ENCODE results near the gene RASGRF2.

RASGRF2 gene

GRCh38 chr5:81213070-81213469 is 252.9 kb downstream of the RASGRF2 start:
- no peaks in the 10 kb centered on the region for H4K20me1 ChIP-seq (ENCODE audit: control insufficient read depth, insufficient read depth, low read depth, low read length)
- no peaks in the 10 kb centered on the region for H3K36me3 ChIP-seq (ENCODE audit: control insufficient read depth, low read length)
- no peaks in the 10 kb centered on the region for H3K27me3 ChIP-seq (ENCODE audit: control insufficient read depth, low read length)
- no peaks in the 10 kb centered on the region for H3K79me2 ChIP-seq (ENCODE audit: control insufficient read depth, low read length)
- peaks cover 19% of the 10 kb centered on the region for H3K4me1 ChIP-seq (ENCODE audit: control insufficient read depth, low read length)
- no peak overlapping the region for H3K4me2 ChIP-seq (ENCODE audit: low read length)
- no peaks in the 10 kb centered on the region for H3K9me2 ChIP-seq (replicated peaks; ENCODE audit: control insufficient read depth, low read length)
- H3F3A ChIP-seq (ENCODE audit: control insufficient read depth, insufficient read depth) = no peaks in the 10 kb centered on the region
- TF ChIP-seq EZH2phosphoT487 (IDR thresholded peaks at IDR 0.05; ENCODE audit: borderline replicate concordance, low read length) (no peak), CTCF (IDR thresholded peaks at IDR 0.05; ENCODE audit: low read depth, low read length, poor library complexity, severe bottlenecking) (no peak)
- no peak overlapping the region for H3K4me3 ChIP-seq (ENCODE audit: low read length)
- no peak overlapping the region for H3K27ac ChIP-seq (ENCODE audit: low read depth, low read length)
- no peaks in the 10 kb centered on the region for H3K9me3 ChIP-seq (ENCODE audit: control insufficient read depth, insufficient read depth, low read length)

GRCh38 chr5:81214848-81215247 is 254.7 kb downstream of the RASGRF2 start:
- Histone ChIP-seq H3K4me3 (ENCODE audit: low read length) (no peak overlapping the region), H3K27ac (ENCODE audit: low read depth, low read length) (no peak overlapping the region), H3K27me3 (ENCODE audit: control insufficient read depth, low read length) (no peaks in the 10 kb centered on the region), H3K9me3 (ENCODE audit: control insufficient read depth, insufficient read depth, low read length) (no peaks in the 10 kb centered on the region), H3K4me1 (ENCODE audit: control insufficient read depth, low read length) (peaks cover 19% of the 10 kb centered on the region), H3K36me3 (ENCODE audit: control insufficient read depth, low read length) (no peaks in the 10 kb centered on the region), H3K4me2 (ENCODE audit: low read length) (no peak overlapping the region), H4K20me1 (ENCODE audit: control insufficient read depth, insufficient read depth, low read depth, low read length) (no peaks in the 10 kb centered on the region), H3K79me2 (ENCODE audit: control insufficient read depth, low read length) (no peaks in the 10 kb centered on the region), H3F3A (ENCODE audit: control insufficient read depth, insufficient read depth) (no peaks in the 10 kb centered on the region), H3K9me2 (replicated peaks; ENCODE audit: control insufficient read depth, low read length) (no peaks in the 10 kb centered on the region)
- TF ChIP-seq CTCF (IDR thresholded peaks at IDR 0.05; ENCODE audit: low read depth, low read length, poor library complexity, severe bottlenecking) = no peak
- no peak for TF ChIP-seq EZH2phosphoT487 (IDR thresholded peaks at IDR 0.05; ENCODE audit: borderline replicate concordance, low read length)

- TF ChIP-seq EZH2phosphoT487 (IDR thresholded peaks at IDR 0.05; ENCODE audit: borderline replicate concordance, low read length) = no peak
- no peak for TF ChIP-seq CTCF (IDR thresholded peaks at IDR 0.05; ENCODE audit: low read depth, low read length, poor library complexity, severe bottlenecking)
Observed at GRCh38 chr5:81216152-81216551, 256.0 kb downstream of the RASGRF2 start.

GRCh38 chr5:81219389-81219788 is 259.2 kb downstream of the RASGRF2 start:
- Histone ChIP-seq H3K79me2 (ENCODE audit: control insufficient read depth, low read length) (no peaks in the 10 kb centered on the region), H3K36me3 (ENCODE audit: control insufficient read depth, low read length) (no peaks in the 10 kb centered on the region), H3K9me3 (ENCODE audit: control insufficient read depth, insufficient read depth, low read length) (no peaks in the 10 kb centered on the region), H3K27me3 (ENCODE audit: control insufficient read depth, low read length) (no peaks in the 10 kb centered on the region), H3K4me2 (ENCODE audit: low read length) (no peak overlapping the region), H4K20me1 (ENCODE audit: control insufficient read depth, insufficient read depth, low read depth, low read length) (no peaks in the 10 kb centered on the region), H3F3A (ENCODE audit: control insufficient read depth, insufficient read depth) (no peaks in the 10 kb centered on the region), H3K4me1 (ENCODE audit: control insufficient read depth, low read length) (peaks cover 10% of the 10 kb centered on the region), H3K27ac (ENCODE audit: low read depth, low read length) (no peak overlapping the region), H3K9me2 (replicated peaks; ENCODE audit: control insufficient read depth, low read length) (no peaks in the 10 kb centered on the region), H3K4me3 (ENCODE audit: low read length) (no peak overlapping the region)
- TF ChIP-seq CTCF (IDR thresholded peaks at IDR 0.05; ENCODE audit: low read depth, low read length, poor library complexity, severe bottlenecking) (no peak), EZH2phosphoT487 (IDR thresholded peaks at IDR 0.05; ENCODE audit: borderline replicate concordance, low read length) (no peak)

More at GRCh38 chr5:81216152-81216551, 256.0 kb downstream of the RASGRF2 start:
- Histone ChIP-seq H3K9me2 (replicated peaks; ENCODE audit: control insufficient read depth, low read length) (no peaks in the 10 kb centered on the region), H3K4me3 (ENCODE audit: low read length) (no peak overlapping the region), H3F3A (ENCODE audit: control insufficient read depth, insufficient read depth) (no peaks in the 10 kb centered on the region), H3K27ac (ENCODE audit: low read depth, low read length) (no peak overlapping the region), H3K4me1 (ENCODE audit: control insufficient read depth, low read length) (peaks cover 19% of the 10 kb centered on the region), H3K4me2 (ENCODE audit: low read length) (no peak overlapping the region), H3K79me2 (ENCODE audit: control insufficient read depth, low read length) (no peaks in the 10 kb centered on the region), H3K36me3 (ENCODE audit: control insufficient read depth, low read length) (no peaks in the 10 kb centered on the region), H3K9me3 (ENCODE audit: control insufficient read depth, insufficient read depth, low read length) (no peaks in the 10 kb centered on the region), H3K27me3 (ENCODE audit: control insufficient read depth, low read length) (no peaks in the 10 kb centered on the region), H4K20me1 (ENCODE audit: control insufficient read depth, insufficient read depth, low read depth, low read length) (no peaks in the 10 kb centered on the region)
